Upper lobe of left lung (tissue), 4 donors: ENCODE results near the gene DENND1B.

ENCODE experiments used
- CTCF ChIP-seq, 6 experiments: fragments of 450-650 bp in 4 of 6; fragments of 200-600 bp in 2 of 6; sonication (generic) in 2 of 6; IDR thresholded peaks; one replicate each; pipeline ENCODE4 v1.5.1; 2016 to 2019; ENCODE audit warnings: antibody characterized with exemption in 6 of 6
- EP300 ChIP-seq, 4 donors: sonication (generic); formaldehyde crosslinking; IDR thresholded peaks; one replicate each; pipeline ENCODE4 v1.5.1; 2017; ENCODE audit warnings: antibody characterized with exemption in 4 of 4, control low read depth in 2 of 4
- POLR2A ChIP-seq, 4 donors: fragments of 450-650 bp; IDR thresholded peaks; one replicate each; pipeline ENCODE4 v1.5.1; 2016 to 2017; ENCODE audit warnings: antibody characterized with exemption in 4 of 4, mild to moderate bottlenecking in 2 of 4
- POLR2AphosphoS5 ChIP-seq, 2 donors: sonication (generic); formaldehyde crosslinking; IDR thresholded peaks; one replicate each; pipeline ENCODE4 v1.5.1; 2017; ENCODE audit warnings: antibody characterized with exemption in 2 of 2

- TF ChIP-seq CTCF (IDR thresholded peaks at IDR 0.05) = no peak
- TF ChIP-seq POLR2A (IDR thresholded peaks at IDR 0.05) = no peak
- TF ChIP-seq EP300 (IDR thresholded peaks at IDR 0.05) = no peak
- TF ChIP-seq POLR2AphosphoS5 (IDR thresholded peaks at IDR 0.05) = no peak
Measured at GRCh38 chr1:197801111-197801482, 25.8 kb upstream of the DENND1B start.
